Measurements from ENCODE around the gene NPSR1. TPM values are rescaled to one million over a fixed set of nuclear protein-coding genes. Genes with fewer than 3 reads are reported as not detected.

The NPSR1 gene
- total and polyA plus RNA-seq, 12 donors, result not detected

GRCh38 chr7:34756025-34756437 lies 98.0 kb downstream of the NPSR1 start:
- TF ChIP-seq, protein P1, sequence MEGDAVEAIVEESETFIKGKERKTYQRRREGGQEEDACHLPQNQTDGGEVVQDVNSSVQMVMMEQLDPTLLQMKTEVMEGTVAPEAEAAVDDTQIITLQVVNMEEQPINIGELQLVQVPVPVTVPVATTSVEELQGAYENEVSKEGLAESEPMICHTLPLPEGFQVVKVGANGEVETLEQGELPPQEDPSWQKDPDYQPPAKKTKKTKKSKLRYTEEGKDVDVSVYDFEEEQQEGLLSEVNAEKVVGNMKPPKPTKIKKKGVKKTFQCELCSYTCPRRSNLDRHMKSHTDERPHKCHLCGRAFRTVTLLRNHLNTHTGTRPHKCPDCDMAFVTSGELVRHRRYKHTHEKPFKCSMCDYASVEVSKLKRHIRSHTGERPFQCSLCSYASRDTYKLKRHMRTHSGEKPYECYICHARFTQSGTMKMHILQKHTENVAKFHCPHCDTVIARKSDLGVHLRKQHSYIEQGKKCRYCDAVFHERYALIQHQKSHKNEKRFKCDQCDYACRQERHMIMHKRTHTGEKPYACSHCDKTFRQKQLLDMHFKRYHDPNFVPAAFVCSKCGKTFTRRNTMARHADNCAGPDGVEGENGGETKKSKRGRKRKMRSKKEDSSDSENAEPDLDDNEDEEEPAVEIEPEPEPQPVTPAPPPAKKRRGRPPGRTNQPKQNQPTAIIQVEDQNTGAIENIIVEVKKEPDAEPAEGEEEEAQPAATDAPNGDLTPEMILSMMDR (IDR thresholded peaks at IDR 0.05), result no peak
- DNase-seq (no peak), ATAC-seq (no peak)
- Histone ChIP-seq H3K9me3 (no peaks in the 10 kb centered on the region), H3K4me3 (no peak overlapping the region), H3K36me3 (no peaks in the 10 kb centered on the region), H3K27ac (no peak overlapping the region), H3K27me3 (no peaks in the 10 kb centered on the region), H3K4me1 (no peaks in the 10 kb centered on the region)
- intact Hi-C loops (cut with DNase I), result no loop called here
- 39 to 63% methylated on average over 4 of the region's 4 CpGs for WGBS, 2 donors

- no peak overlapping the region for H3K4me3 ChIP-seq
- TF ChIP-seq, protein P1 (IDR thresholded peaks at IDR 0.05), result no peak
- H3K9me3 ChIP-seq, result no peaks in the 10 kb centered on the region
- 92 to 95% methylated on average over 5 of the region's 5 CpGs for WGBS, 2 donors
- DNase-seq (no peak), ATAC-seq (no peak)
- intact Hi-C loops (cut with DNase I), result no loop called here
- H3K27me3 ChIP-seq, result no peaks in the 10 kb centered on the region
- H3K36me3 ChIP-seq, result no peaks in the 10 kb centered on the region
- no peaks in the 10 kb centered on the region for H3K4me1 ChIP-seq
- no peak overlapping the region for H3K27ac ChIP-seq
These were observed 98.7 kb downstream of the NPSR1 start for GRCh38 chr7:34756691-34757090.

- 74 to 90% methylated on average over 5 of the region's 5 CpGs for WGBS, 2 donors
- DNase-seq (no peak), ATAC-seq (no peak)
- Histone ChIP-seq H3K27ac (no peak overlapping the region), H3K4me3 (no peak overlapping the region), H3K9me3 (no peaks in the 10 kb centered on the region), H3K4me1 (no peaks in the 10 kb centered on the region), H3K36me3 (no peaks in the 10 kb centered on the region), H3K27me3 (no peaks in the 10 kb centered on the region)
- intact Hi-C loops (cut with DNase I), result no loop called here
- TF ChIP-seq, protein P1 (IDR thresholded peaks at IDR 0.05), result no peak
These were observed 99.6 kb downstream of the NPSR1 start for GRCh38 chr7:34757570-34758110.

GRCh38 chr7:34758111-34758601 lies 100.1 kb downstream of the NPSR1 start:
- ATAC-seq (no peak), DNase-seq (no peak)
- intact Hi-C loops (cut with DNase I), result no loop called here

More at GRCh38 chr7:34758111-34758601, 100.1 kb downstream of the NPSR1 start:
- Histone ChIP-seq H3K4me1 (no peaks in the 10 kb centered on the region), H3K27ac (no peak overlapping the region), H3K36me3 (no peaks in the 10 kb centered on the region), H3K27me3 (no peaks in the 10 kb centered on the region), H3K9me3 (no peaks in the 10 kb centered on the region), H3K4me3 (no peak overlapping the region)
- 73 to 75% methylated on average over 1 of the region's 1 CpG for WGBS, 2 donors
- TF ChIP-seq, protein P1 (IDR thresholded peaks at IDR 0.05), result no peak
